ENCODE results near the gene PFDN5.

DNA sequence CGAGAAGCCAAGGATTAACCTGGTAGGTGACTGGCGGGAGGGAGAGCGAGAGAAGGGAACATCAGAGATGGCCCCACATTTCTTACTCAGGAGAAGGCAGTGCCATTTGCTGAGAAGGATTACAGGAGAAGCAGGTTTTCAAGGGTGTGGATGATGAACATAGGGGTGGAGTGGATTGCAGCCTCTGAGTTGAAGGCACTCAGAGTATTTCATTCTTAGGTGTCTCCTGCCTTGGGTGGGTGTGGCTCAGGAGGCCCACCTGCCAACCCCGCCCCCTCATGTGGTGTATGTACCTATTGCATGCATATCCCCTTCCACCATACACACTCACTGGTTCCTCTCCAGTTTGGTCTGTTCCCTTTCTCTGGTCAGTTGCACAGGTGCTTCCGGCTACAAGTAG is 20.9 kb upstream of the PFDN5 start:
- TF ChIP-seq, protein P1, sequence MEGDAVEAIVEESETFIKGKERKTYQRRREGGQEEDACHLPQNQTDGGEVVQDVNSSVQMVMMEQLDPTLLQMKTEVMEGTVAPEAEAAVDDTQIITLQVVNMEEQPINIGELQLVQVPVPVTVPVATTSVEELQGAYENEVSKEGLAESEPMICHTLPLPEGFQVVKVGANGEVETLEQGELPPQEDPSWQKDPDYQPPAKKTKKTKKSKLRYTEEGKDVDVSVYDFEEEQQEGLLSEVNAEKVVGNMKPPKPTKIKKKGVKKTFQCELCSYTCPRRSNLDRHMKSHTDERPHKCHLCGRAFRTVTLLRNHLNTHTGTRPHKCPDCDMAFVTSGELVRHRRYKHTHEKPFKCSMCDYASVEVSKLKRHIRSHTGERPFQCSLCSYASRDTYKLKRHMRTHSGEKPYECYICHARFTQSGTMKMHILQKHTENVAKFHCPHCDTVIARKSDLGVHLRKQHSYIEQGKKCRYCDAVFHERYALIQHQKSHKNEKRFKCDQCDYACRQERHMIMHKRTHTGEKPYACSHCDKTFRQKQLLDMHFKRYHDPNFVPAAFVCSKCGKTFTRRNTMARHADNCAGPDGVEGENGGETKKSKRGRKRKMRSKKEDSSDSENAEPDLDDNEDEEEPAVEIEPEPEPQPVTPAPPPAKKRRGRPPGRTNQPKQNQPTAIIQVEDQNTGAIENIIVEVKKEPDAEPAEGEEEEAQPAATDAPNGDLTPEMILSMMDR (IDR thresholded peaks at IDR 0.05) = no peak
- TF ChIP-seq POLR2A (IDR thresholded peaks at IDR 0.05) = no peak
